HG03378 (cell line): ENCODE results near the gene BMP7.

Experiments
- ATAC-seq: cut with Tn5 transposase; IDR thresholded peaks from one replicate; pipeline ENCODE4 v1.9.1; 2021; ENCODE audit warnings: mild to moderate bottlenecking, moderate library complexity; ENCODE audit not compliant: unreplicated experiment

Gene BMP7

DNA sequence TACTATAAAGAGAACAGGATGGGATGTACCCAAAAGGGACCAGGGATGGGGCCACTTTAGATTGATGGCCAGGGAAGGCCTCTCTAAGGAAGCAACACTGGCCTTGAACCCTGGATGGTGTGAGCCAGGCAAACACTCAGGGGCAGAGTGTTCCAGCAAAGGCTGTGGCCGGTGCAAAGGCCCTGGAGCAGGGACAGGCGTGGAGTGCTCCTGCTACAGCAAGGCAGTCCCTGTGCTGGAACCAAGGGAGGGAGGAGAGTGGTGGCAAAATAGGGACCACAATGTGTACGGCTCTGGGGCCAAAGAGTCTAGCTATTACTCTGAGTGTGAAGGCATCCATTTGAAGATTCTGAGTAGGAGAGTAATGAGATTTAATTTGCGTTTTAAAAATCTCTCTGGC lies 131.6 kb downstream of the BMP7 start:
- no peak for ATAC-seq

- no peak for ATAC-seq
These were observed 132.4 kb downstream of the BMP7 start for GRCh38 chr20:57133926-57134650.

- no peak for ATAC-seq
These were observed 134.6 kb downstream of the BMP7 start for GRCh38 chr20:57131601-57132391.

DNA sequence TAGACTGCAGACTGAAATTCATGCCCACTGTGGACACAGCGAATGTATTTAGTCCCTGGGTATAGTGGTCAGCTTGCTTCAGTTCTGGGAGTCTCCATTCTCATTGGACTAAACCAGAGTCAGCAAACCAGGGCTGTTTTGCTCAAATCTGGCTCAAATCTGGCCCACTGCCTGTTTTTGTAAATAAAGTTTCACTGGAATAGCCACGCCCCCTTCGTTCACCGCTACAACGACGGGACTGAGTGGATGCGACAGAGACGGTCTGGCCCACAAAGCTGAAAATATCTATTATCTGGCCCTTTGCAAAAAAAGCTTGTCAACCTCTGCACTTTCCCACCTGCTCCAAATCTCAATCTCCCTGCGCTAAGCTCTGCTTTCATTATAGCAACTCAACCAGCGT lies 135.4 kb downstream of the BMP7 start:
- no peak for ATAC-seq

DNA sequence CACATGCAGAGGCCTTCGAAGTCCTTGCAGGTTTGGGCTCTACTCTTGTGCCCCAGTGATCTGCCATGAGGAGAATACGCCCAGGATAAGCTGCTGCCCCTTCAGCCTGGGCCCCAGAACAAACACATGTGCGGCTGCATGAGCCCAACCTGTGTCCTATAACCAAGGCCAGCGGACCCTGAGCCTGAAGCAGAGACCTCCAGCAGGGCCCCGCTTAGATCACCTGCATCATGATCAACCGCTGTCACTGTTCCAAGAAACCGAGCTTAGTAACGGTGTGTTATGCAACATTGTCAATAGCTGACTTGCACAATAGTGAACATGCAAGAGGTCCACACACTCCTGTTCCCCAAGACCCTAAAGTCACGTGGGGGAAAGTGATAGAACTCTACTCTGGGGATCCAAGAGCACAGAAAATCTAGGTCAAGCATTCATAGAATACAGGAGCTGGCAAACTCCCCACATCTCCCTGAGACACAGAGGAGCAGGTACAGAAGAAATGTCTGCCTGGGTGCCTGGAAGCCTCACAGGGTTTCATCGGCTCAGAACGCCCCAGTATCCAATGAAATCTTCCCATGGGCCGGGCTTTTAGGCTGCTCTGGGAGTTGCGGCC lies 136.2 kb downstream of the BMP7 start:
- ATAC-seq: no peak

GRCh38 chr20:57129303-57129702 lies 137.1 kb downstream of the BMP7 start:
- no peak for ATAC-seq

GRCh38 chr20:57128044-57128757 lies 138.2 kb downstream of the BMP7 start:
- no peak for ATAC-seq

DNA sequence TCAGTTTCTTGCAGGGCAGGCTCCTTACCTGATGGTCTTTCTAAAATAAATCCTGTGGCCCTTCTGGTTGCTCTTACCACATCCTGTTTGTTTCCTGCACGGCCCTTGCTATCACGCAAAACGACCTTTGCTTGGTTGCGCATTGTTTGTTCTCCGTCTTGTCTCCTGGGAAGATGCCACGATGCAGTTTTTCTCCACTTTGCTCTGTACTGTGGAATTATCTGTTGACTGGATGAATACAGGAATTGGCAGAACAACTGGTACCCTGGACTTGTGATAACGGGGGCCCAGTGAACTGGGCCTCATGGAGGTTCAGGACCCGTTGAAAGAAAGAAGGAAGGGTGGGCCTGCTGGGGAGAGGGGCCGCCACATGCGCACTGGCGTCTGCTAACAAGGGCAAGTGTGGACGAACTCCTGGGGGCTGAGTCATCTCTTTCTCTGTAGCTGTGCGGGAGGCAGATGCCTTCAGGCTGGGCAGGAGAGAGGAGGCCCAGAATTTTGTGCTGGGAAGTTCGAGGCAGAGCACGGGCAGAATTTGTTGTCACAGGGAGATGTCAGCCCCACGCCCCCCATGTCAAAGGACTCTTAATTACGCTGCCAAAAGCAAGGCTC lies 139.9 kb downstream of the BMP7 start:
- ATAC-seq: no peak

DNA sequence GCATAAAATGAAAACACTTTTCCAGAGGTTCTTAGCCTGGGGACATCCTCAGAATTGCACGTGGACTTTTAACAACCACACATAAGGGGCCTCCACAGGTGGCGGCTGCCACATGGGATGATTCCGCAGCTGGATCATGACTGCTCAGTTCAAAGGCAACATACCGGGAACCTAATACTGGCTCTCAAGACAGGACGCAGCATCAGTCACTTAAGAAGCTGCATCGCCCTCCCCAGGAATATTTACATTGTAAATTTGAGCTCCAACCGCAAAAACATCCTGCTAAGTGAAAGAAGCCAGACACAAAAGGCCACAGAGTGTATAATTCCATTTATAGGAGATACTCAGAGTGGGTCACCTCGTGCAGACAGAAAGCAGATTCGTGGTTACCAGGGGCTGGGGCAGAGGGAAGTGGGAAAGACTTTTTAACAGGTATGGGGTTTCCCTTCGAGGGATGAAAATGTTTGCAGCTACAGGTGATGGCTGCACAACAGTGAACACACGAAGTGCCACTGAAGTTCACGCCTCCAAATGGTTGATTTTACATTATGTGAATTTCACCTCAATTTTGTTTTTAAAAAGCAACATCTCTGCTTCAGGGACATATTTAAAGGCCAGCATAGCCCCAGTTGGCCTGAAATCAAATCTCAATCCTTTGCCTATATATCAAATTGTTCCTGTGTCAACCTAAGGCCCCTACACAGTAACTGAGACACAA lies 141.5 kb downstream of the BMP7 start:
- ATAC-seq: no peak

DNA sequence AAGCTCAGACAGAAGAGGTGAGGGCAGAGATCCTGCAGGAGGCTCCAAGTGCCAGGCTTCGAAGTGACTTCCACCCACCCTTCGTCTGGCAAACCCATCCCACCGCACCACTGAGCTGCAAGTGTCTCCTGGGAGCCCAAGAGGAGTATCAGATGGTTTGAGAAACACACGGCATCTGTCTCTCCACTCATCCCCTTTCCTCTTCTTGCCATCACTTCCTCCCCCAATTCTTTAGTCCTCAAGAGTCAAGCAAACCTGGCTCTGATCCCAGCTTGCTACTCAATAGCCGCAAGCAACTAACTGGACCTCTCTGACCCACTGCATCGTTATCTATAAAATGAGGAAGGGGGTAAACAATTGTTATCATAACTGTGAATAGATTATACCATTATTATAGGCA lies 142.1 kb downstream of the BMP7 start:
- ATAC-seq: no peak

- ATAC-seq: no peak
These were observed 142.9 kb downstream of the BMP7 start for GRCh38 chr20:57123504-57123903.

DNA sequence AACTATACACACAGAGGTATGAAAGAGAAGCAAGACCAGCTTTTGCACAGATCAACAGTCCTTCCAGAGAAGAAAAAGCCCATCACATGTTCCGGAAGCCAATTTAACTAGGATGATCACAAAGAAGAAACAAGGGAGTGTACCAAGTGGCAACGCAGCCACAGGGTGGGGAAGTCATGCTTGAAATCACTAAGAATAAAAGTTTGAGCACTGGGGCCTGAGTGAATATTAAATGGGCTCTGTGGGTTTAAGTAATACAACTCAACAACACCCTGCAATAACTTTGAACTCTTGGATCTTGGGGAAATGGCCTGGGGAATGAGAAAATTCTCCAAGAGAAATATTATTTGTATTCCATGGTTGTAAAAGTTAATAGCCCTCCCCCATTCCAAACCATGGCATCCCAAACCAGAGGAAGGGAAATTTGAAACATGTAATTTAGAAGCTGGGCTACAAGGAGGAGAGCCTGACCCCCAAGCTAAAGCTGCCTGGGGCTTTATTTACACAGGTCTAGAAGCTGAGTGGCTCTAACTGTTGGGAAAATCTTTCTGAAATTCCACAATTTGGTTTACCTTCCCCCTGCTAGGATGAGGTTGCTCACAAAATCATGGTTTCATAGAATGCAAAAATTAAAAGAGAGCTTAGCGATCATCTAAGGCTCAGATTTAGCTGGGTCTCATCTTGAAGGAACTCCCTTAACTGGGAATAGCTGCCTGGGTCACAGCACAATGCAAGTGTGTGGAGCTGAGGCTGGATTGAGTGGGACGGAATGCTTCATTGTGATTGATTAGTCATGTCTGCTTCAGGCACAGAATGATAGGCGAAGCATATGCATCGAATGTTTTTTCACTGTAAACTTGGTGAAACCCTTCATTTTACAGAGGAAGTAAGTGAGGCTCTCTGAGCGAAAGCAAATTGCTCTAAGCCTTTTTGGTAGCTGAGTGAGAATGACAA lies 143.6 kb downstream of the BMP7 start:
- no peak for ATAC-seq

GRCh38 chr20:57118964-57119363 lies 147.5 kb downstream of the BMP7 start:
- no peak for ATAC-seq
